GM19025 (cell line): ENCODE results near the gene TIGD1.

ENCODE experiments used
- ATAC-seq: cut with Tn5 transposase; IDR thresholded peaks from one replicate; pipeline ENCODE4 v1.9.1; 2021; ENCODE audit warnings: mild to moderate bottlenecking, low read depth, moderate library complexity; ENCODE audit not compliant: unreplicated experiment

The TIGD1 gene

GRCh38 chr2:232550354-232551249 lies at the start of gene TIGD1, which contains the start of gene EIF4E2:
TSS of gene TIGD1 (minus strand) at chr2:232550557. CDS start at chr2:232549882, 675 bp downstream.
TSS of gene EIF4E2 (plus strand) at chr2:232550689. CDS start at chr2:232550725, 36 bp downstream.
- peak; percentile 93 for ATAC-seq

GRCh38 chr2:232598293-232598692 lies 47.9 kb upstream of the TIGD1 start:
- ATAC-seq: no peak

- ATAC-seq: no peak
Observed at GRCh38 chr2:232597362-232598079, 47.2 kb upstream of the TIGD1 start.

GRCh38 chr2:232593982-232594381 lies 43.6 kb upstream of the TIGD1 start:
- ATAC-seq: no peak

- ATAC-seq: no peak
Observed at GRCh38 chr2:232592772-232593395, 42.5 kb upstream of the TIGD1 start.

- ATAC-seq: no peak
Observed at GRCh38 chr2:232588680-232589585, 38.6 kb upstream of the TIGD1 start.

- ATAC-seq: no peak
Observed at GRCh38 chr2:232588031-232588430, 37.7 kb upstream of the TIGD1 start.

GRCh38 chr2:232587512-232587911 lies 37.2 kb upstream of the TIGD1 start:
- ATAC-seq: no peak

GRCh38 chr2:232586943-232587505 lies 36.7 kb upstream of the TIGD1 start:
- no peak for ATAC-seq

GRCh38 chr2:232584238-232584637 lies 33.9 kb upstream of the TIGD1 start:
- ATAC-seq: no peak

- no peak for ATAC-seq
Observed at GRCh38 chr2:232581725-232582124, 31.4 kb upstream of the TIGD1 start.

- ATAC-seq: no peak
Observed at GRCh38 chr2:232580648-232580981, 30.3 kb upstream of the TIGD1 start.

- ATAC-seq: no peak
Observed at GRCh38 chr2:232578626-232579025, 28.3 kb upstream of the TIGD1 start.

- ATAC-seq: no peak
Observed at GRCh38 chr2:232577841-232578240, 27.5 kb upstream of the TIGD1 start.

GRCh38 chr2:232576995-232577394 lies 26.6 kb upstream of the TIGD1 start:
- ATAC-seq: no peak

GRCh38 chr2:232575404-232575746 lies 25.0 kb upstream of the TIGD1 start:
- ATAC-seq: no peak

GRCh38 chr2:232574674-232575403 lies 24.5 kb upstream of the TIGD1 start:
- ATAC-seq: no peak

GRCh38 chr2:232573771-232574435 lies 23.5 kb upstream of the TIGD1 start:
- no peak for ATAC-seq

- ATAC-seq: no peak
Observed at GRCh38 chr2:232573042-232573441, 22.7 kb upstream of the TIGD1 start.
